ELF-1 (cell line): ENCODE data around the gene CFAP119.
"Not testable (repeated sequence)": the region's sequence is repeated elsewhere in the genome, so short reads cannot be mapped to it uniquely, and the experiment has no call there.

Experiments
- DNase-seq: peaks from one replicate; pipeline ENCODE4 v3.0.0-alpha.2; 2016; ENCODE audit warnings: low read depth, low spot score

CFAP119 gene

DNA sequence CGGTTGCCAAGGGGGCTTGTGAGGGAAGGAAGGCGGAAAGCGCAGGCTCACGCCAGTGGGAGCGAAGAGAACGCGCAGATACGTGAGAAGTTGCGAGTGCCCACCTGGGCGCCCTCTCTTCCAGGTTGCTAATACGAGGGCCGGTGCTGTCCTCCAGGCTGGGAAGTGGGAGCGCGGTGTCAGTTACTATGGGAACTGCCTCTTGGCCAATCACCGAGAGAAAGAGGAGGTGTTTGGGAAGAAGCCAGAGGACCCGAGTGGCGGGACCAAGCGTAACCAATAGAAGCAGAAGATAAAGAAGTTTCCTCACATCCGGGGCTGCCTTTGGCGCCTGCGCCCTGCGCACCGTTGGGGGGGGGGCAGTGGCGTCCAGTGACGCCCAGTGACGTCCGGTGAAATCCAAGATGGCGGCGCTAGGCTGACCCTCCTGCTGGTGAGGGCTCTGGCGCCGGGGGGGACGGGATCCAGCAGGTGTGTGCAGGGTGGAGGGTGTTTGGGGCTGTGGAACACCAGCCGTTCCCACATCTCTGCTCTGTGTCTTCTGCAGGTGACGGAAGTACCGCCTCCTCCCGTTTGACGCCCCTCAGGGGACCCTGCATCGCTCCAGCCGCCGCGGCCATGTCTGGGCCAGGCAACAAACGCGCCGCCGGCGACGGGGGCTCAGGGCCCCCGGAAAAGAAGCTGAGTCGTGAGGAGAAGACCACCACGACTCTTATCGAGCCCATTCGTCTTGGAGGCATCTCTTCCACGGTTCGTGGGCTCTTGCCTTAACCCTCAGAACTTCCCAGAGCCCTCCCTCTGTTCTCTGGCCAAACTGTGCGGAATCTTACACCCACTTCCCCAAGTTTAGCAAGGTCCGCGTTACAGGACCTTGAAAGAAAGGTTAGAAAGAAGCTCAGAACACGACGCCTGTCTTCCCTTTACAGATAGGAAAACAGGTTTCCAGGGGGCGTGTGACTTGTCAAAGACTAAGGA, at the start of gene CFAP119, which contains the start of gene RNF40:
Gene CFAP119 (minus strand): TSS at position 135 of the 975 bp plus-strand sequence. CDS start 314 bp downstream, outside the sequence.
Gene RNF40 (plus strand): TSS at position 395 of the 975 bp plus-strand sequence. CDS start 224 bp downstream, at position 619.
- DNase-seq: peak; percentile 99

DNA sequence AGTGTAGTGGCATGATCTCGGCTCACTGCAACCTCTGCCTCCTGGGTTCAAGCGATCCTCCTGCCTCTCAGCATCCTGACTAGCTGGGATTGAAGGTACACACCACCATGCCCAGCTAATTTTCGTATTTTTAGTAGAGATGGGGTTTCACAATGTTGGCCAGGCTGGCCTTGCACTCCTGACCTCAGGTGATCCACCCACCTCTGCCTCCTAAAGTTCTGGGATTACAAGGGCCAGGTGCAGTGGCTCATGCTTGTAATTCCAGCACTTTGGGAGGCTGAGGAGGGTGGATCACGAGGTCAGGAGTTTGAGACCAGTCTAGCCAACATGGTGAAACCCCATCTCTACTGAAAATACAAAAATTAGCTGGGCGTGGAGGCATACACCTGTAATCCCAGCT, 47.8 kb upstream of the CFAP119 start:
- not testable (repeated sequence) for DNase-seq

DNA sequence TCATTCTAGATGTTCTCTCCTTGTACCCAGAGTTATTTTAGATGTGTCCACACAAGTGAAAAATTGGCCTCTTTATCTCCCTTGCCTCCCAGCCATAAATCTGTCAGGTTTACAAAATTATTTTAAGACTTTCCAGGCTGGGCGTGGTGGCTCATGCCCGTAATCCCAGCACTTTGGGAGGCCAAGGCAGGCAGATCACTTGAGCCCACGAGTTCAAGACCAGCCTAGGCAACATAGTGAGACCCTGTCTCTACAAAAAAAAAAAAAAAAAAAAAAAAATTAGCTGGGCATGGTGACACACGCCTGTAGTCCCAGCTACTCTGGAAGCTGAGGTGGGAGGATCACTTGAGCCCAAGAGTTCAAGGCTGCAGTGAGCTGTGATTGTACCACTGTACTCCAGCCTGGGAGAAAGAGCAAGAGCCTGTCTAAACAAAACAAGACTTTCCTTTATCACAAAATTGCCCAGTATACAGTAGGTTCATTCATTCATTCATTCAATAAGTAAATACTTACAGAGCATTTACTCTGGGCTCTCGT, 47.1 kb upstream of the CFAP119 start:
- DNase-seq: not testable (repeated sequence)

DNA sequence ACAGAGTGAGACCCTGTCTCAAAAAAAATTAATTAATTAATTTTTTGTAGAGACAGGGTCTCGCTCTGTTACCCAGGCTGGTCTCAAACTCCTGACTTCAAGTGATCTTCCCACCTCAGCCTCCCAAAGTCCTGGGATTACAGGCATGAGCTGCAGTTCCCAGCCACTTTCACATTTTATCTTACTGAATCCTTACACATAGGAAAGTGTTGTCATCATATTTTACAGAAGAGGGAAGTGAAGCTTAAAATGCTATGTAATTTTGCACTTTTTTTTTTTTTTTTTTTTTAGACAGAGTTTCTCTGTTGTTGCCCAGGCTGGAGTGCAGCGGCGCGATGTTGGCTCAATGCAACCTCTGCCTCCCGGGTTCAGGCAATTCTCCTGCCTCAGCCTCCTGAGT, 46.3 kb upstream of the CFAP119 start:
- DNase-seq: no peak

DNA sequence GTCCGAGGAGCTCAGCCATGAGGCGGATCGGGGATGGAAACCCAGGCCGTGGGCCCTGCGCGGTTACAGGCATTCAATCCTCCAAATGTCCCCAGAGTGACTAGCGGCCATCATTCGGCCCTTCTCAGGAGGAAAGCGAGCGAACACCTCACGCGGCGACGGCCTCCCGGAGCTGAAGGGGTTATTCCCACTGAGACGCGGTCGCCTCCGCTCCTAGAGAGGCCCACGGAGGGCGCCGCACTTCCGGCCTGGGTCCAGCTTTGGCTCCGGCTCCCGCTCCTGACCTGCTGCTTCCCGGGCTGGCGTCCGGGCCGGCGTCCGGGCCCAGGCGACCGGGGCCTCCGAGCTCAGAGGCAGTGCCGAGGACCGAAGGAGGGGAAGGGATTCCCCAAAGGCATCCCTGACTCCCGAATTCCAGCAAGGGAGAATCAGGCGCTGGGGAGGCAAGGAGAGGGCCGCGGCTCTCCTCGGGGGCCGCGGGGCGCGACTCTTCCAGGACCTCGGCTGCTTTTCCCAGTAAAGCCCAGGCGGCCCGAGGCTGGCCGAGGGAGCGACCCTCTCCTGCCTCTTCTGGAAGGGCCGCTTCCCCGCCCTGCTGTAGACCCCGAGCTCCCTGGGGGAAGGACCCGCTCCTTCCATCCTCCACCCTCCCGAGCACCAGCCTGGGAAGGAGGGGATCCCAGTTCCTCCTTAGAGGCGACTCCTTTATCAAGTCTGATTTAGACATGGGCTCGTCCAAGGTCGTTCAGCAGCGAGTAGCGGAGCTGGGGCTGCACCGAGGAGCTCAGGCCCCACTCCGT, 43.7 kb upstream of the CFAP119 start:
- DNase-seq: peak; percentile 85

DNA sequence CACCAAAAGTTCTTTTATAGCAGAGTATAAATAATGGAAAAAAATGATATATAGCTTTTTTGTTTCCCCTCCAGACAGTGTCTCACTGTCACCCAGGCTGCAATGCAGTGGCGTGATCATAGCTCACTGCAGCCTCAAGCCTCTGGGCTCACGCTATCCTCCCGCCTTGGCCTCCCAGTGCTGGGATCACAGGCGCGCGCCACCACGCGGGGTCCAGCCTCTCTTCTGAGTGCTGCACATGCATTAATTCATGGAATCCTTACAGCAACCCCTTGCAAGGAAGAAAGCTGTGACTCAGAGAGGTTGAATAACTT, 43.2 kb upstream of the CFAP119 start:
- no peak for DNase-seq

DNA sequence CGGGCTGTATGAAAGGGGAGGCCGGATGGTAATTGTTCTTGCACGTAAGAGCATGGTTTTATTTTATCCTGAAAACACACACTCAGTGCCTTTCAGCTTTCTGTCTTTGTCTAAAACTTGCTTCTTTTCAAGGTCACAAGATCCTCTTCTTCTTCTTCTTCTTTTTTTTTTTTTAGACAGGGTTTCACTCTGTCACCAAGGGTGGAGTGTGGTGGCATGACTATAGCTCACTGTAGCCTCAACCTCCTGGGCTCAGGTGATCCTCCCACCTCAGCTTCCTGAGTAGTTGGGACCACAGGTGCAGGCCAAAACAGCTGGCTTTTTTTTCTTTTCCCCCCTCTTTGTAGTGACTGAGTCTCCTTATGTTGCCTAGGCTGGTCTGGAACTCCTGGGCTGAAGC, 41.1 kb upstream of the CFAP119 start:
- no peak for DNase-seq

DNA sequence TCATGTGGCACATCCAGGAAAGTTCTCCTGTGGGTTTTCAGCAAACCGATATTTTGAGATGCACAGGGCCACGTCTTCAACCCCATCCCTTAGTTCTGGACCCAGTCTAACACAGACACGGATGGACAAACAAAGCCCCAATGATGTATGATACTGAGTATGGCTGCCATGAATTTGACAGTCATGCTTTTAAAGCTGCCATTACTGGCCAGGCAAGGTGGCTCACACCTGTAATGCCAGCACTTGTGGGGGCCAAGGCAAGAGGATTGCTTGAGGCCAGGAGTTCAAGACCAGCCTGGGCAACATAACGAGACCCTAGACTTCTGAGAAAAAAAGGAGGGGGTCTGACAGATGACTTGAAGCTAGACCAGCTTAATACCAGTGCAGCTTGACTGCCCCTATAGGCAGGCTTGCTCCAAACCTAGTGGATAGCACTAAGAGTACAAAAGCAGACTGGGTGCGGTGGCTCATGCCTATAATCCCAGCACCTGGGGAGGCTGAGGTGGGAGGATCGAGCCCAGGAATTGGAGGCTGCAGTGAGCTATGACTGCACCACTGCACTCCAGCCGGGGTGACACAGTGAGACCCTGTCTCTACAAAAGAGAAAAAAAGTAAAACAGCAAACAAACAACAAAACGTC, 35.9 kb upstream of the CFAP119 start:
- DNase-seq: no peak

DNA sequence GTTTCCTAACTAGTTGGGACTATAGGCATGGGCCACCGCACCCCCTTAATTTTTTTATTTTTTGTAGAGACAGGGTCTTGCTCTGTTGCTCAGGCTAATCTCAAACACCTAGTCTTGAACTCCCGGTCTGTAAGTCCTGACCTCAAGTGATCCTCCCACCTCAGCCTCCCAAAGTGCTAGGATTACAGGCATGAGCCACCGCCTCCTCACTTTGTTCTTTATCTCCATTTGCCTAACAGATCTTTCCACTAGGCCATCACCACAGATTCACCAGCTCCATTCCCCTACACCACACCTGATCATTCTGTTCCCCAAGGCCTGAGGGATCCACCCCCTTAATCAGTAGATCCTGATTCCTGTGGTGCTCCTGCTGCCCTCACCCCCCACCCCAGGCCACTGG, 32.8 kb upstream of the CFAP119 start:
- no peak for DNase-seq

DNA sequence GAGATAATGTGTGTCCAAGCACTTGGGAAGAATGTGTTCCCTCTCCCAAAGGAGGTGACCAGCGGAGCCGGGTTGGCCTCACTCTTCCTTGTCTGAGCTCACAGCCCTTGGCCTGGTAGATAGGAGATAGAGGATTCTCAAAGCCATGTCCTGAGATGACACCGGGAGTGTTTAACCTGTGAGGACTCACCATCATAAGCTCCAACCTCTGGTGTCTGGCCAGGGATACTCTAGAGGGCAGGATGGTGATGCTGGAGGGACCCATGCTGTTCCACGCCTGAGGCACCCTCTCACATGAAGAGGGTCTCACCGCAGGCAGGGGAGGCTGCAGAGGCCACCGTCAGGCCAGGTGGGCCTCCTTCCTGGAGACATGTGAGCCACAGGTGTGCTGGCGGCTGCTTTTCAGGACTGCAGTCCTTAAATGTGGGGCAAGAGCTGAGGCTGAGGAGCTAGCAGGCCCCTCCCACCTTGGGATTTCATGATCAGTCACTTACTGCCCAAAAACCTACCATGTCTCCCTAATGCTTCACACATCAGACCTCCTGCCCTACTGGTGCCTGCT, 31.7 kb upstream of the CFAP119 start:
- no peak for DNase-seq

DNA sequence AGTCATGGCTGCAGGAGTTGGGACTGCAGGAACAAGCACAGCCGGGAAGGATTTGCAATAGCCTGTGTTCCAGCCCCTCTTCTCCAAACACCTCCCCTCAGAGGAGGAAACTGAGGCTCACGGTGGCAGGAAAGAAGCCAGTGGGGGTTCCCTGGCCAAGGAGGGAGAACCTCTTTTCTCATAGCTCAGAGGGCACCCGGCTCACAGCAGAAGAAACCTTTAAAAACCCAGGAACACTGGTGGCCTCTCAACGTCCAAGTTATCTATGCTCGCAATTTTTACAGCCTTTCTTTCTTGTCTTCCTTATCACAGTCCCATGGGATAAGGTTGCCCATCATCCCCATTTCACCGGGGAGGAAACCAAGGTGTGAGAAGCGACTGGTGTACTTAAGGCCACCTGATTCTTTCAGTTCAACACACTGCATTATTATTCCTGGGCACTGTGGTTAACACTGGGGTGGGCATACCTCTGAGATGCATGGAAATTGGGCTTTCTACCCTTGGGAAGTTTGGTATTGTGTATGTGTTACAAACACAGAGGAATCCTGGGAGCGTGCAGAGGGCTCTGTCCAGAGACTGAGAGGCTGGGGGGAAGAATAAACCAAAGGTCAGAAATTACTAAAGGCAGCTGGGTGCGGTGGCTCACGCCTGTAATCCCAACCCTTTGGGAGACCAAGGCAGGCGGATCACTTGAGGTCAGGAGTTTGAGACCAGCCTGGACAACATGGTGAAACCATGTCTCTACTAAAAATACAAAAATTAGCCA, 25.9 kb upstream of the CFAP119 start:
- no peak for DNase-seq

DNA sequence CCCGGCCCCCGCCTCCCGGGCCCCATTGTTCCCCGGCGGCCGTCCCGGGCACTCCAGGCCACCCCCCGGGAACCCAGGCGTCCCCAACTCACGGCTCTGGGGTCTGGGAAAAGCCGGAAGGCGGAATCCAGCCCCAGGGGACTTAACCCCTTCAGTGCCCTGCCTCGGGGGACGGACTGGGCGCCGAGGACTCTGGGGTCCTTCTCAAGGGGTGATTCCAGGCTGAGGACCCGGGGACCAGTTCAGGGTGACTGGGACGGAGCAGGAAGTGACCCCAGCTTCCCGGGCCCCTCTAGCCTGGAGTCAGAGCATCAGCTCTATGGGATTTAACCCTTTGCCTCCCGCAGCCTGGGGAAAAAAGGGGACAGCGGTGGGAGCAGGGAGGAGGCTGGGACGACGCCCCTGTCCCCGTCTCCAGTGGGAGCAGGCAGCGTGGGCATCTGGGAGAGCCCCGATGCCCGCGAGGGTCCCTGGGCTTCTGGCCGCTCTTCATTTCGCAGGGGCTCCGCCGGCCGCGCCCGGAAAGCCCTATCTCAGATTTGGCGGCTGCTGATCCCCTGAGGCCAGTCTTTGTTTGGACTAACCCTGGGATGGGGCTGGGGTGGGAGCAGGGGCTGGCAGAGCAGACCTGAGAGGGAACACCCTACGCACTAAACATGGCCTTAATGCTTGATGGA, 25.2 kb upstream of the CFAP119 start, which contains the start of gene ZNF629:
Gene ZNF629 (minus strand): TSS at position 270 of the 677 bp plus-strand sequence. CDS start 2,723 bp downstream, outside the sequence.
- peak; percentile 77 for DNase-seq

DNA sequence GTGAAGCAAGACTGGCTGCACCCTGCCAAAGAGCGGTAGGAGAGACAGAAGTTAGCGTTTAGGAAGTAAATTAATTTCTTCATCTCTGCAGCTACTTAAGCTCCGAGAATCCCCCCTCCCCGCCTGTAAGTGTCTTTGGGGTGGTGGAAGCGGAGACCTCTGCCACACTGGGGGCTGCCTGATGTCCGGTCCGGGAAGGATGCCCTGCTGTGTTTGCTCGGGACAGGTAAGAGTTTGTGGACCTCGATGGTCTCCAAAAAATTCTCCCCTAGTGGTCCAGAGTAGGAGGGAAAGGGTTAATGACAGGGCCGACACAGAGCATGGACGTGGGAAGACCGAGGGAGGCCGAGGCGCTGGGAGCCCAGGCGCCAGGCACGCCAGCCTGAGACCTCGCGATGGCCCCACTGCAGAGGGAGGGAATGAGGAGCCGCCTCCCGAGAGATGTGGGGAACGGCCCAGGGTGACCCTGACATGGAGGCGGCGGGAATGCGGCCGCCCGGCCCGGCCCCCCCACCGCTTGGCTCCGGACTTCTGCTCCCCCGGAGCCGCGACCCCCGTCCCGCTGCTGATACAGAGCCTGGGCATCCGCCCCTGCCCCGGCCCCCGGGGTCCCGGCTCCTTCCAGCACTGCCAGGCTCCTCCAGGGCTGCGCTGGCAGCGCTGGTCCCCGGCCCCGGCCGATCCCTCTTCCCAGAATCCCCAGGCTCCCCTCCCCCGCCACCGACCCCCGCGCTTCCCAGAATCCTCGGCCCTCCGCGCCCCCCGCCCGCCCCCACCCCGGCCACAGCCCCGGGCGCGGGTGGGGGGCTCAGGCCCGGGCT, 24.5 kb upstream of the CFAP119 start:
- DNase-seq: peak; percentile 46

DNA sequence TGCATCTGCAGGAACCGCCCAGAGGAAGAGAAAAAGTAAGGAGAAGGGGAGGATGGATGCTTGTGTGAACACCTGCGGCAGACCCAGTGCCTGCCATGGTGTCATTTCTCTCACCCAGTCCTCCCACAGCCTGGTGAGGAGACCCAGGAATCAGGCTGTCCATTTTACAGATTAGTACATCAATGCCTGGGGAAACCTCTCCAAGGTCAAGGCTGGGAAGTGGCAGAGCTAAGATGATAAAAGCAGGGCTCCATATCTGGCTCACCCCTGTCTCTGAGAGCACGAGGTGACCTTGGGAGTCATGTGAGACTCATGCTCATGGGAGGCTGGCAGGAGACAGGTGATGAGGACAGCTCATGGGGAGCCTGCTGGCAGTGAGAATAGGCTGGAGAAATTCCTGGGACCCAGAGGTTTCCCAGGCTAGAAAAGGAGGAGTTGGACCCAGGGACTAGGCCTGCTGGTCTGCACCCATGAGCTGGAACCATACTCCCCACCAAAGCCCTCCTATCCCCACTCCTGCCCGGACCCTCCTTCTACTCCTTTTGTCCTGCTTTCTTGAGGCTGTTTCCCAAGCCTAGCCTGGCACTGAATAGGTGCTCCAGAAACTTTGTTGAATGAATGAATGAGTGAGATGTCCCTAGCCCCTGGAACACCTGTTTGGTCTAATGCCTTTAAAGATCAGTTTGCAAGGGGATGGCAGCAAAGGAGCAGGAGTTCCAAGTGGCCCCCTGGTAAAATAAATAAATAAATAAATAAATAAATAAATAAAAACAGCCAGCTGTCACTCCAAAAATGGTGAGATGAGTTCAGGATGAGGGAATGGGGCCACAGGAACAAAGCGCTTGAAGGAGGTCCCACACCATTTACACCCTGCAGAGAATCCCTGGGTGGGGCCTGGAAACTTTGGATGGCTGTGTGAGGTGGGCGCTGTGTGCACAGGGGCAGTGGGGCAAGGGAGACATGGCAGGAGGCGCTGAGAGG, 23.6 kb upstream of the CFAP119 start:
- DNase-seq: no peak

DNA sequence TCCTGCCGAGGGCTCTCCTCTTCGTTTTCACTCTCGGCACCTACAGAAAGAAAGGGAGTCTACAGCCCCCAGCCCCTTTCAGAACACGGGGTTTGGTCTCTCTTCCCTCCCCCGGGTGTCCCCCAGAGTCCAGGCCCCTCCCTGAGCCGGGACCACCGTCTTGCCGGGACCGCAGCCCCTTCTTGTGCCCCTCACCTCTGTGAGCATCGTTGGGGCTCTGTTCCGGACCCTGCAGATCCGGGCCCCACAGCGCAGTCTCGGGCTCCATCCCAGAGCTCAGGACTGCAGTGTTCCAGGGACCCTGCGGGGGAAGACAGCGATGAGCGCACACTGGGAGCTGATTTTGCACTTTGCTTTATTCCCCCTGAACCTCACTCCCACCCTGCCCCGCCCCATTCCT, 22.4 kb upstream of the CFAP119 start:
- no peak for DNase-seq

DNA sequence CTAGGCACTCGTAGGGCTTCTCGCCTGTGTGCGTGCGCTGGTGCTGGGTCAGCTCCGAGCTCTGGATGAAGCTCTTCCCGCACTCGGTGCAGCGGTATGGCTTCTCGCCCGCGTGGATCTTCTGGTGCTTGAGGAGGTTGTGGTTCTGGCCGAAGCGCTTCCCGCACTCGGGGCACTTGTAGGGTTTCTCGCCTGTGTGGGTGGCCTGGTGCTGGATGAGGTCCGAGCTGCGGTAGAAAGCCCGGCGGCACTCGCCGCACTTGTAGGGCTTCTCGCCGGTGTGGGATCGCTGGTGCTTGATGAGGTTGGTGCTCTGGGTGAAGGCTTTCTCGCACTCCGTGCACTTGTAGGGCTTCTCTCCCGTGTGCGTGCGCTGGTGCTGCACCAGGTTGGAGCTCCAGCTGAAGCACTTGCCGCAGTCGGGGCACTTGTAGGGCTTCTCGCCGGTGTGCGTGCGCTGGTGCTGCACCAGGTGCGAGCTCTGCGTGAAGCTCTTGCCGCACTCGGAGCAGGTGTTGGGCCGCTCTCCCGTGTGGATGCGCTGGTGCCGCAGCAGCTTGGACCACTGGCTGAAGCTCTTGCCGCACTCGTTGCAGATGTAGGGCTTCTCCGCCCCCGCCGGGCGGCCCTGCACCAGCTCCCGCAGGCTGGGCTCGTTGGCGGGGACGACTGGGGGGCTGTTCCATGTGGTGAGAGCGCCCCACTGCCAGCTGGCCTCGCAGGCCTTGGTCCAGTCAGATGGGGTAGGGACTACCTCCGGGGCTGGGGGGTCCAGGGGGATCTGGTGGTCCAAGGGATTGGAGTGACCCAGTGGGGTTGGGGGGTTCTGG, 21.6 kb upstream of the CFAP119 start:
- no peak for DNase-seq
